ENCODE measurements around the gene ARHGAP15. TPM values are rescaled to one million over a fixed set of nuclear protein-coding genes. Genes with fewer than 3 reads are reported as not detected.

ARHGAP15 gene
- not detected in 2 replicates for total RNA-seq

DNA sequence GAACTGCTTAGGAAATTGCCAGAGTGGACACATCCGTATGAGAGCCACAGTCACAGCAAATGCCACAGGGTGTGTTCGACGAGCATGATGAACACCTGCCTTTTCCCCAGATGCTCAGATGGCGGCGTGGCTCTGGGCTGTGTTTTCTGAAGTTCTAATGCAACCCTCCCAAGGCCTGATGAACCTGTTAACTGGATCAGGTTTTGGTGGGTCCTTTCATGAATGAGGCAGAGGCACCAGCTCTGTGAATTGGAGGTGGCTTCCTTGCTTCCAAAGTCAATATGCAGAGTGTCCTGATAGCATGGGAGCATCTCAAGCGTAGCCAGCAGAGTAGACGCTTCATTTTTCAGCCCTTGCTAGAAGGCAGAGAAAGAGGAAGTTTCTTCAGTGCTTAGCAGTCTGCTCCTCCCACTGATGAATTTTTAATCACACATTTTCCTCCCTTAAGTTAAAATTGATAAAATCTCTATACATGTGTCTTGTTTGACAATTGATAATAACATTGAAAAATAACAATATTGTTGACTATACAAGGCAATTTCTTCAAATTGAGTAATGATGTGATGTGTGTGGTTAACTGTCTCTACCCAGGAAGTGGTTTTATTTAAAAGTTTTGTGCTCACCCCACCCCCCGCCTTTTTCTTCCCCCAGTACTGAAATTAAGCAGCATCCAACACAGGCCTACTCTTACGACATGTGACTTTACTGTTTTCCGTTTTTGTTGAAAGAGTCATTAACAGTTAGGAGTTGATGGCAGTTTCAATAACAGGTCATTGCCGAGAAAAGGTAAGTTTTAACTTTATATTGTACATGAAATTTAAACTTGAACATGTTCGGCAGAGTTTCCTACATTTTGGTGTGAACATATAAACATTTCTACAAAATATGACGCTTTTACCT is at the start of gene ARHGAP15:
ARHGAP15 (plus strand) TSS at position 739 of the 900 bp plus-strand sequence.
- TF ChIP-seq, protein P1, sequence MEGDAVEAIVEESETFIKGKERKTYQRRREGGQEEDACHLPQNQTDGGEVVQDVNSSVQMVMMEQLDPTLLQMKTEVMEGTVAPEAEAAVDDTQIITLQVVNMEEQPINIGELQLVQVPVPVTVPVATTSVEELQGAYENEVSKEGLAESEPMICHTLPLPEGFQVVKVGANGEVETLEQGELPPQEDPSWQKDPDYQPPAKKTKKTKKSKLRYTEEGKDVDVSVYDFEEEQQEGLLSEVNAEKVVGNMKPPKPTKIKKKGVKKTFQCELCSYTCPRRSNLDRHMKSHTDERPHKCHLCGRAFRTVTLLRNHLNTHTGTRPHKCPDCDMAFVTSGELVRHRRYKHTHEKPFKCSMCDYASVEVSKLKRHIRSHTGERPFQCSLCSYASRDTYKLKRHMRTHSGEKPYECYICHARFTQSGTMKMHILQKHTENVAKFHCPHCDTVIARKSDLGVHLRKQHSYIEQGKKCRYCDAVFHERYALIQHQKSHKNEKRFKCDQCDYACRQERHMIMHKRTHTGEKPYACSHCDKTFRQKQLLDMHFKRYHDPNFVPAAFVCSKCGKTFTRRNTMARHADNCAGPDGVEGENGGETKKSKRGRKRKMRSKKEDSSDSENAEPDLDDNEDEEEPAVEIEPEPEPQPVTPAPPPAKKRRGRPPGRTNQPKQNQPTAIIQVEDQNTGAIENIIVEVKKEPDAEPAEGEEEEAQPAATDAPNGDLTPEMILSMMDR (IDR thresholded peaks at IDR 0.05; ENCODE audit: insufficient read depth, low read length, poor library complexity, severe bottlenecking) = no peak
- no peak for DNase-seq (ENCODE audit: low read depth)
- H3K4me3 ChIP-seq (ENCODE audit: low read depth, low read length) = no peak within 1 kb of the TSS
- H3K36me3 ChIP-seq (ENCODE audit: control insufficient read depth, insufficient read depth, low read length) = no peaks in the 10 kb centered on the region
- no peaks in the 10 kb centered on the region for H3K27me3 ChIP-seq (ENCODE audit: control insufficient read depth, insufficient read depth, low read length)

DNA sequence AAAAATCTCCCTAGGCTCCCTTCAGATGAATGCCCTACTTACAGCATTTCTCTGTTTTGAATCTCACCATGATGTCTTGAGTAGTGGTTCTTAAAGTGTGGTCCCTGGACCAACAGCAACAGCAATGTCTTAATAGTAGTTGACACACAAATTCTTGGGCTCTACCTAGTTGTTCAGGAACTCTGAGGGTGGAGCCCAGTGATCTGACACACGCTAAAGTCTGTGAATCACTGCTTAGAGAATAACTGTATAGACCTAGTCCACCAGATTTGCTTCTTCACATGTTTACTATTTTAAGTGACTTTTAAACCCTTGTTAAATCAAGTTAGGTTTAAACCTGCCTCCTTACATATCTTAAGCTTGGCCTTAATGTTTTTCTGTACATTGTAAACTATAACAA is 47.6 kb upstream of the ARHGAP15 start:
- no peaks in the 10 kb centered on the region for H3K27me3 ChIP-seq (ENCODE audit: control insufficient read depth, insufficient read depth, low read length)
- no peak for DNase-seq (ENCODE audit: low read depth)
- H3K4me3 ChIP-seq (ENCODE audit: low read depth, low read length) = no peak overlapping the region
- TF ChIP-seq, protein P1 (IDR thresholded peaks at IDR 0.05; ENCODE audit: insufficient read depth, low read length, poor library complexity, severe bottlenecking) = no peak
- no peaks in the 10 kb centered on the region for H3K36me3 ChIP-seq (ENCODE audit: control insufficient read depth, insufficient read depth, low read length)

DNA sequence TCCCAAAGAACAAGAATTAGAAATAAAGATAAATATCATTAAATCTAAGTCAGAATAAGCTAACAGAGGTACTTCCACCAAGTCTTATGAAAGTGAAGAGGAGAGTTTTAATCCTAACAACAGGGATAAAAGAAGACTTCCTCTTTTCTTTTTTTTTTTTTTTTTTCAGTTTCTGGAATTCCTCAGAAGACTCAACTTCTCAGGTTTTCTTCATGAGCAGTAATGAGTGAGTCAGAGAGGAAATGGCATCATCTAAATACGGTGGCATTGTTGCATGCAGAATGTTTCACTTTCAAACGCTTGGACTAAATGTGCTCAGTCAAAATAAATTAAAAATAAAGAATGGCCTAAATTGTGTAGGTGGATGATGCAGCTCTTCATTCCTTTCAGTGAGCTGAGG is 45.6 kb upstream of the ARHGAP15 start:
- DNase-seq (ENCODE audit: low read depth) = peak; percentile 80
- H3K27me3 ChIP-seq (ENCODE audit: control insufficient read depth, insufficient read depth, low read length) = no peaks in the 10 kb centered on the region
- no peak overlapping the region for H3K4me3 ChIP-seq (ENCODE audit: low read depth, low read length)
- TF ChIP-seq, protein P1 (IDR thresholded peaks at IDR 0.05; ENCODE audit: insufficient read depth, low read length, poor library complexity, severe bottlenecking) = no peak
- H3K36me3 ChIP-seq (ENCODE audit: control insufficient read depth, insufficient read depth, low read length) = no peaks in the 10 kb centered on the region

DNA sequence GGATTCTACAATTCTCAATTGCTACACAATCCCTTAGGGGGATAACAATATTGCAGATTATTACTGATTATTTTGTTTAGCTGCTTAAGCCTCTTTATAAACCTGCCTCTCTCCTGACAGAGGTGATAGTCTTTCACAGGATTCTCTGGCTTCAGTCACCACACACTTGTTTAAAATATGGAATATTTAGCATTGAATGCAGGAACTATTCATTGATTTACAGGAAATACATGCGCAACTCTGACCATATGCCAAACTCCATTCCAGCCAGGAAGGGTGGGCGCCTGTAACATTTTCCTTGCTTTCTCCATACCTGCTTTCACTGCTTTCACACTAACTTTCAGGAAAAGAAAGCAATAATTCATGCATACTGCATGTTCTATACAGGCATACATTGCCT is 44.8 kb upstream of the ARHGAP15 start:
- Histone ChIP-seq H3K27me3 (ENCODE audit: control insufficient read depth, insufficient read depth, low read length) (no peaks in the 10 kb centered on the region), H3K36me3 (ENCODE audit: control insufficient read depth, insufficient read depth, low read length) (no peaks in the 10 kb centered on the region), H3K4me3 (ENCODE audit: low read depth, low read length) (no peak overlapping the region)
- DNase-seq (ENCODE audit: low read depth) = no peak
- TF ChIP-seq, protein P1 (IDR thresholded peaks at IDR 0.05; ENCODE audit: insufficient read depth, low read length, poor library complexity, severe bottlenecking) = no peak

DNA sequence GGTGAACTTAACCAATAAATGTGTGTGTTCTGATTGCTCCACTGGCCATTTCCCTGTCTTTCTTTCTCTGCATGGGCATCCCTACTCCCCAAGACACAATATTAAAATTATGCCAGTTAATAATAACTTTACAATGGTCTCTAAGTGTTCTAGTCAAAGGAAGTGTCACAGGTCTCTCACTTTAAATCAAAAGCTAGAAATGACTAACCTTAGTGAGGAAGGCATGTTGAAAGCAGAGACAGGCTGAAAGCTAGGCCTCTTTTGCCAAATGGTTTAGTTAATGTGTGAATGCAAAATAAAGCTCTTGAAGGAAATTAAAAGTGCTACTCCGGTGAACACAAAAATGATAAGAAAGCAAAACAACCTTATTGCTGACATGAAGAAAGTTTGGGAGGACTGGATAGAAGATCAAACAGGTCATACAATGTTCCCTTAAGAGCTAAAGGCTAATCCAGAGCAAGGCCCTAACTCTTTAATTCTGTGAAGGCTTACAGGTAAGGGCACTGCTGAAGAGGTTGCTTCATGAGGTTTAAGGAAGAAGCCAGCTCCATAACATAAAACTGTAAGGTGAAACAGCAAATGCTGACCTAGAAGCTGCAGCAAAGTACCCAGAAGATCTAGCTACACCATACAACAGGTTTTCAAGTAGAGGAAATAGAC is 44.0 kb upstream of the ARHGAP15 start:
- TF ChIP-seq, protein P1 (IDR thresholded peaks at IDR 0.05; ENCODE audit: insufficient read depth, low read length, poor library complexity, severe bottlenecking) = no peak
- Histone ChIP-seq H3K36me3 (ENCODE audit: control insufficient read depth, insufficient read depth, low read length) (no peaks in the 10 kb centered on the region), H3K27me3 (ENCODE audit: control insufficient read depth, insufficient read depth, low read length) (no peaks in the 10 kb centered on the region), H3K4me3 (ENCODE audit: low read depth, low read length) (no peak overlapping the region)
- DNase-seq (ENCODE audit: low read depth) = no peak

All from kidney epithelial cell (primary cell).